A172 (cell line): Measurements from ENCODE around the gene VPS37C. TPM values are rescaled to one million over a fixed set of nuclear protein-coding genes. Genes with fewer than 3 reads are reported as not detected.

ENCODE experiments used
- DNase-seq: peaks from one replicate; pipeline ENCODE4 v3.0.0-alpha.2; 2015; ENCODE audit warnings: low spot score
- total RNA-seq: library from RNA; depleted of rRNA; stranded (reverse); fragments of >200 nt; shearing (Covaris generic); gene quantifications from 2 replicates; pipeline ENCODE4 v1.2.3, GENCODE V29; 2014

The VPS37C gene
- total RNA-seq, 1 experiment from 2014 or later: 9.1 TPM

DNA sequence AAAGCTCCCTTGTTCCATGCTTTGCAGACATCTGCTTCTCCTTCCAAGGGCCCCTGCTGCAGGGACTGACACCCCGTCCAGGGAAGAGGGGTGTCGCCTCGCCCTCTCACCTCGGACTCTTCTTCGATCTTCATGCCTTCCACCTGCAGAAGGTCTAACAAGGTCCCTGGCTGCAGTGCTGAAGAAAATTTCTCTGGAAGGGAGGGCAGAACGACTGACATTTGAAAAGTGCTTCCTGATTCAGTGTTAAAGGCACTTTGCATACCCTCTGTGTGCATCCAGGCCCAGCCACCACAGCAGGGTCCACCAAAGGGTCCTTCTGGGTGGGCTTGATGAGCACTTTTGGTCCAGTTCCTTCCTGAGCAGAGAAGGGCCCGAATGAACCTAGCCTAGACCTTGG lies 28.1 kb downstream of the VPS37C start:
- no peak for DNase-seq

DNA sequence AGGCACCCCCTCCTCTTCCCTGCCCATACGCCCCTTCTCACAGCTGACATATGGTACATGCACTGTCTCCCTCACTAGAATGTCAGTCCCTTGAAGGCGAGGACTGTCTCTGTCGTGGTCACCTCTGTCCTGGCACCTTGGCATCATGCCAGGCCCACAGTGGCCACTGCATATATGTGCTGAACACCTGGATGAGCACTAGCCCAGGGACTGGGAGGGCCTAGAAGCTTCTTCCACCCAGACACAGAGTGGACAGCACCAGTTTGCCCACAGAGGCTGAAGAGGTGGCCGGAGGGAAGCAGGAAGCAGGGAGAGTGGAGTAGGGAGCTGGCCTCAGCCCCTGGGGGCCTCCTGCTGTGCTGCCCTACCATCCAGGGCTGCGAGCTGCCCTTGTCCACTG lies 28.6 kb downstream of the VPS37C start:
- DNase-seq: no peak

DNA sequence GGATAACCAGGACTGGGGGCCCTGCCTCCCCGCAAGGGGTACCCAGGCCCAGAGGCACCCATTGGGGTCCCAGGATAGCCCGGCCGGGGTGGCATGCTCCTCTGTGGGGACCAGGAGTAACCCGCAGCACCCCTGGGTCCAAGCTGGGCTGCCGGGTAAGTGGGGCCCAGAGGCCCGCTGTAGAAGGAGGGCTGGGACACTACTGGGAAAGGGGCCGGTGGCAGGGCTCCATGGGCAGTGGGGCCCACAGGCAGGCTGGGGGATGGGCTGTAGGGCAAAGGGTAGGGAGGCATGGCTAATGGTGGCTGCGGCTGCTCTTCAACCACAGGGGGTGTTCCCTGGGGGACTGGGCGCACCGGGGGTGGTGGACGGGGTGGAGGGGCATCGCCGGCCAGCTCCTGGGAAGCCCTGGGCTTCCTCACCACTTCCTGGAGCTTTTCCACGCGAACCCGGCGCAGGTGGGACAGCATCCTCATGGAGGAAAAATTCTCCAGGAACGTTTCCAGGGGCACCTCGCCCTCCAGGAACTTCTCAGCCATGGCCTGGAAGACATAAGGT lies 29.1 kb downstream of the VPS37C start:
- DNase-seq: no peak

DNA sequence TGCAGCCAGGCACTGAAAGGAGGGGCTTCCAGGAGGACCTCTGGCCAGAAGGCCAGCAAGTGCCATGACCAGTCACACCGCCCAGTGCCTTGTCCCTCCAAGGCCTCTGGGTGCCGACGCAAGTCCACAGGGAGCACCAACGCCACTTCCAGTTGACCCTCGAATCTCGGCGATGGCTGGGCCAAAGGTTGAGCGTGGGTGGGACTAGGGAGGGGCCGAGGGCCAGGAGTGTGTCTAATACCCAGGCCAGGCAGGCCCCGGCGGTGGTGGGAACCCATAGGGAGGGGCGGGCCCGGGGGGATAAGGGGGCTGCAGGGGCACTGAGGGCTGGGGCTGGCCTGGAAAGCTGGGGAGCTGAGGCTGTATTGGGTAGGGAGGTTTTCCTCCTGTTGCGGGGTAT lies 29.6 kb downstream of the VPS37C start:
- no peak for DNase-seq

DNA sequence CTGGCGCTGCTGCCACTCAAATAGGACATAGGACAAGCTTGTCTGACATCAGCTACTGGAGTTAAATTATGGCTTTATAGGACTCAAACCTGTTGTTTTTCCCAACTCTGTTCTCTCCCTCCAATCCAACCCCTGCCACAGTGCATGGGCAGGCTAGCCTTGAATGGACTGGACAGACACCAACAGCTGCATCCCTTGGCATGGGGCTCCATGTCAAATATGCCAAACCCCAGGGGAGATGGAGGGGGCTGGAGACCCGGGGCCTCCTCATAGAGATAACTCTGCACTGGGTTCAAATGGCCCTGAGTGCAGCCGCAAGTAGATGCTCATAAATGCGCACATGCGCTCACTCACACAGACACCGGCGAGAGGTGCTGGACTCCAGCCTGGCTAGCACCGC lies 30.0 kb downstream of the VPS37C start:
- DNase-seq: no peak

DNA sequence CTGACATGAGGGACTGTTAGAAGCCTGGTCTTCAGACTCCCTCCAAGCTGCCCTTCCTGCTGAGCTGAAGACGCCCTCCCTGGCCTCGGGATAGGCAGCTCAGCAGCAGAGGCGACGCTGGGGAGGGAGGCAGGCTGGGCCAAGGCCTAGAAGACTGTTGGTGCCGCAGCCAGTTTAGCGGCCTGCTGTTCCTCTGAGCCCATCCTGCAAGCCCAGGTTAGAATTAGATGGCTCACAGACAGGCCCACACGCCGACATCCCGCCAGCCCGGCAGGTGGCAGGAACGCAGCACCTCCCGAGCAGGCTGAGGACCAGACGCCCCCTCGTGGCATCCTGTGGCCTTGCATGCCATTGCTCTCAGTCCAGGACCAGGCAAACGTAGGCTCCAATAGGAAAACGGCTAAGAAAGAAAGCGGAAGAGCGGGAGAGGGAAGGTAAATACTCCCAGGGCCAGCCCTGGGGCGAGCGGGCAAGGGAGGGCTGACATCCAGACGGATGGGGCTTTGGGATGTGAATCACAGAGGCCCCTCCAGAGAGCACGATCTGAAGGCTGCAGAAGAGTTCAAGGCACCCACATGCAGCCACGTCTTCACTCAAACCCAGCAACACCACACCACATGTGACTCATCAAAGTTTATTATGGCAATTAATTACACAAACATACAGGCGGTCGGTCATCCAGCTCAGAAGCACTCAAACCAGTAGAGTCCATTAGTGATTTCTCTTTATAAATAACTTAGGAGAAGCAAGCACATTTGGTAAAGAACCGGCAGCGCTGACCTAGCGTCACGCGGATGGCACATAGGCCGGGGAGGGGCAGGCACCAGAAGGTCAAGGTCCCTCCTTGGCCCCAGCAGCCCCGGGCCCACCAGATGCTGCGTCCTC lies 31.3 kb downstream of the VPS37C start:
- peak; percentile 86 for DNase-seq

DNA sequence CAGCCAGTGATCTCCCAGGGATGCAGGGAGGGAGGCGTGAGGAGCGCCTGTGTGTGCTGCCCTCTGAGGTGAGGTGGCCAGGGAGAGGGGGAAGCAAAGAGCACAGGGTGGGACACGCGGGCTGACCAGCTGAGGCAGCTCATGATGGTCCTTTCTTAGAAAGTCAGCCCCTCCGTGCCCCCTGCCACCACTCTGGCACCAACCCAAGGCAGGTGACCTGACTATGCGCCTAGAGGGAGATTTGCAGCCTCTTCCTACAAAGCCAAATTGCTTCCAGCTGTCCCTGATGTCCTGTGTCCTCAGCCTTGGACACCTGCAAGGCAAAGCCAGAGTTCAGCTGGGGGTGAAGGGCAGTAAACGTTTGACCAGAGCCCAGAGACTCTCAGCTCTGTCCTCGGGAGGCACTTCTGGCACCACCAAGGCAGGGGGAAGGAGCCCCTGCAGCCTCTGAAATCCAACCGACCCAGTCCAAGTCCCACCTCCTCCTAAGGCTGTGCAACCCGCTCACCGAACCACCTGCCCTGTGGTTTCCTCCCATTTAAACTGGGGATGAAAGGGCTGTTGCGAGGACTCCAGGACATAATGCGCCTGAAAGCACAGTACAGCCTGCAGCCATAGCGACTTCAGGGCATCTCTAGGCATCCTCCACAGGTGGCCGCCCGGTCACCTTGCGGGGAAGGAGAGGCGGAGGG lies 32.1 kb downstream of the VPS37C start:
- no peak for DNase-seq

DNA sequence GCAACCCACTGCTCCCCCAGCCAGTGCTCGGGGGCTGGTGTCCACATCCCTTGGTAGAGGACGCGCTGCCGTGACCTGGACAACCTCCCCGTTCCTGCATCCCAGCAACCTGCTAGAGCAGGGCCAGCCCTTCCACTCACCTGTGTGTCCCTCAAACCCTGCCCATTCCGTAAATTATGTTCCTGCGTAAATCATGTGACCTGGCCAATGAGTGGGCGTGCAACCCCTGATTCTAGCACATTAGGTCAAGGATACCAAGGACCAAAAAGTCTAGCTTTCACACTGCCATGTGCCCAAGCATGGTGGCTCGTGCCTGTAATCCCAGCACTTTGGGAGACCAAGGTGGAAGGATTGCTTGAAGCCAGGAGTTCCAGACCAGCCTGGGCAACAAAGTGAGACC lies 33.2 kb downstream of the VPS37C start:
- no peak for DNase-seq

DNA sequence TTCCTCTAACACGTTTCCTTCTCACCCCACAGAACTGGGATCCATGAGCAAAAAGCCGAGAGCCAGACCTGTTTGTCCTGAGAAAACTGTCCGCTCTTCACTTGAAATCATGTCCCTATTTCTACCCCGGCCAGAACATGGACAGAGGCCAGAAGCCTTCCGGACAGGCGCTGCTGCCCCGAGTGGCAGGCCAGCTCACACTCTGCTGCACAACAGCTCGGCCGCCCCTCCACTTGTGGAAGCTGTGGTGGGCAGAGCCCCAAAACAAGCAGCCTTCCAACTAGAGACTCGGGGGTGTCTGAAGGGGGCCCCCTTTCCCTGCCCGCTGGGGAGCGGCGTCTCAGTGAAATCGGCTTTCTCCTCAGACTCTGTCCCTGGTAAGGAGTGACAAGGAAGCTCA lies 35.0 kb downstream of the VPS37C start:
- DNase-seq: no peak

DNA sequence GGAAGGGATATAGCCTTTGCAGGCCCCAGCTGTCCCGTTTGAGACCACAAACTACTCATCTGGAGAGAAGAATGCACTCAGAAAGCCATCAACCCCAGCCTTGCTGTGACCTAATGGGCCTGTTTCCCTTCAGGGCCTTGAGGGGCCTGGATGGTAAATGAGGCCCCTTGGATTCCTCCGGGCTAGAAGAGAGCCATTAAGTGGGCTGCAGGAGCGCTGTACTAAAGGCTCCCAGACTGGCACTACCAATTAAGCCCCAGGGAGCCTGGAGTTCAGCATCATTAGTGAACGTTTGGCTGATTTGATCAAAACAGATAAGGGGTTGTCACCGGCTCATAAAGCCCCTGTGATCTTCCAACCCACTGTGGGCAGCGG lies 35.9 kb downstream of the VPS37C start:
- DNase-seq: no peak

DNA sequence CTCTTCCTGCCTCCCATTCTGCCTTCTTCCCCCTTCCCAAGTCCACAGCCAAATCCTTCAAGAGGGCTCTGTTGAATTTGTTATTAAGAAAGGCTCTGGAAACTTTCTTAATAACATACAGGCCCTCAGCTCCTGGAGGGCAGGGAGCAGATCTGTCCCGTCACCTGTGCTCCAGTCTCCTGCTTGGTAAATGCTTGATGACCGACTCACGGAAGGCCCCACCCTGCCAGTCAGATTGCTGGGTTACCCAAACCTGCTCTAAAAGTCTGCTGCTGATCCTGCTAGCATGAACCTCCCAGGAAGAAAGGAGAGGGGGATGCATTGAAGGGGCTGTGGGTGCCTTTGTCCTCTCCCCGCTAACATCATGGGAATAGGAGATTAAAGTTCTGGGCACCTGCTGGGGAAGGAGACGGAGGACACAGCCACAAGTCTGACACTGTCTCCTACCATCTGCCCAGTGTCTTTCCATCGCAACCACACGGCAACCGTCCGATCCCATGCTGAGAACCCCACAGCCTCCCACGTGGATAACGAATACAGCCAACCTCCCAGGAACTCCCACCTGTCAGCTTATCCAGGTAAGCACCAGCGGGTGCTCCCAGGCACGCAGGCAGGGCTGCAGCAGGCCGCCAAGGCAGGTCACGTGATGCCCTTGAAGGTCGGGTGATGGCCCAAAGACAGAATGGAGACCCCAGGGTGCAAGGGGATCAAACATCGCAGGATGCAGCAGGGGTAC lies 36.5 kb downstream of the VPS37C start:
- DNase-seq: no peak

DNA sequence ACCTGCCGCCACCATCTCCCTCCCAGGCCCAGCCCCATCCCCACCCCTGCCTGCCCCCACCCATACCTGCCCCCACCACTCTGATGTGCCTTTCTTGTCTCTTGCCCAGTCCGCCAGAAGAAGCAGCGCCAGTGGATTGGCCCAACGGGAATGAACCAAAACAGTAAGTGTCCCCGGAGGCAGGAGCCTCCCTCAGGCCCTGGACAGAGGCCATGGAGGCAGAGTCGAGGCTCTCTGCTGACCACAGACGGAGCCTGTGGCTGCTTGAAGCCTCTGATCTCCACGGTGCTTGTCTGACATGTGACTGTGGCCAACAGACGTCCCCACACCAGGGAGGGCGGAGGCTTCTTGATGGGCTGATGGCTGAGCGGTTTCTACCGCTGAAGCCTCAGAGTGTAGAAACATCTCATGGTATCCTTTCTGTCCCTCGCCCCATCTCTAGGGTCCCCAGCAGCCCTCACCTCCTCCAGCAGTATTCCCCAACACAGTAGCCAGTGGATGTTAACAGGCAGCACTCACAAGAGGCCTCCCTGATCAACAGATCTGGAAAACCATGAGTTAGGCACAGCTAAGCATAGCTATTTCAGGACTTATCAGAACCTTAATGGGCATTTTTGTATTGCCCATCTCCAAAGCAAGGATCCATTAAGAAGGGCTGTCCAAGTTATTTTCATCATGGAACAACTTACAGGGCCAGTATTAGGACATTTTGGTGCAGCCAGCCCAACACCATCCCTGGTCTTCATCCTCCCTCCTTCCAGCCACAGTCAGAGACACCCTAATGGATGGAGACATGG lies 37.3 kb downstream of the VPS37C start:
- DNase-seq: no peak

DNA sequence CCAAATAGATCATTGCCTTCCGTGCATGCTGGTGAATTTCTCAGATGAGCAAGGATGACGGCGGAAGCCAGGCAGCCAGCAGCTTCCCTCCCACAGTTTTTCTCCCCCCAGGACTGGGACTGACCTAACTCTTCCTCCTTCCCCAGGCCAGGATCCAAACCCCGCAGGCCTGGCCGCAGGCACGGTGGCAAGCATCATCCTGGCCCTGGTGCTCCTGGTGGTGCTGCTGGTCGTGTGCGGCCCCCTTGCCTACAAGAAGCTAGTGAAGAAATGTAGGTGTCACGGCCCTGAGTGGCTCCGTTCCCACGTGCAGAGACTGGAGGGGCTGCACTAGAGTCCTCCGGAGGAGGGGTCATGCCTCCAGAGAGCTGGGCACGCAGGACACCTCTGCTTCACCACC lies 38.5 kb downstream of the VPS37C start:
- no peak for DNase-seq

DNA sequence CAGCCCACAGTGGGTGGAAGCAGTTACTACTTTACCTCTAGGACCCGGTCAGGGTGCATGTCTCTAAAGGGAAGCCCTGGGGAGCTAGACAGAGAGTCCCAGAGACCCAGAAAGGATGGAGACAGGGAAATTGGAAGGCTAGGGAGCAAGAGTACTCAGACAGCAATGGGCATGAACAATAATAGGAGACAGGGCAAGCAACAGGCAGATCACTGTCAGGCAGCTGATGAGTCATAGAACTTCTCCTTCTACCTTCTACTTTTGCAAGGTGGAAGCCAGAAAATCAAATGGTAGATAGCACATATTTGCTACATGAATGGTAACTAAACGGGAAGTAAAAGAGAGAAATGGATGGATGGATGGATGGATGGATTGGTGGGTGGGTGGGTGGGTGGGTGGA lies 39.3 kb downstream of the VPS37C start:
- peak; percentile 8 for DNase-seq

DNA sequence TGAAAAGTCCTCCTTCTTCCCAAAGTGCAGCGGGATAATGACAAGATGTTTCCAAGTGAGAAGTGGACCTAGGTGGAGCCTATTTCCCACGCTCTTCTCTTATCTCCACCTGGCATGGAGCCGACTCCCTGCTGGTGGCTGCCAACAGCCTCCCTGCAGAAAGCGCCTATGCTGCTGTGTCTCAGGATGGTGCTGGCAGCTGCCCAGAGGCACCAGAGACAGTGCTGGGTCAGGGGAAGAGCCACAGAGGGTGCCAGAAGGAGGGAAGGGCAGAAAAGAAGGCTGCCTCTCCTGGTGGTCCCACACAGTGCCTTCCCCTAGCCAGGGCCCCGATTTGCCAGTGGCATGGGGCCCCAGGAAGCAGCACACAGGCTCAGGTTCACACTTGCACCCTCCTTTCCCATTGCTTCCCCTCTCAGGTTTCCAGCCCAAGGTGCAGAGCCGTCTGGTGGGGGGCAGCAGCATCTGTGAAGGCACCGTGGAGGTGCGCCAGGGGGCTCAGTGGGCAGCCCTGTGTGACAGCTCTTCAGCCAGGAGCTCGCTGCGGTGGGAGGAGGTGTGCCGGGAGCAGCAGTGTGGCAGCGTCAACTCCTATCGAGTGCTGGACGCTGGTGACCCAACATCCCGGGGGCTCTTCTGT lies 39.9 kb downstream of the VPS37C start:
- DNase-seq: peak; percentile 56

DNA sequence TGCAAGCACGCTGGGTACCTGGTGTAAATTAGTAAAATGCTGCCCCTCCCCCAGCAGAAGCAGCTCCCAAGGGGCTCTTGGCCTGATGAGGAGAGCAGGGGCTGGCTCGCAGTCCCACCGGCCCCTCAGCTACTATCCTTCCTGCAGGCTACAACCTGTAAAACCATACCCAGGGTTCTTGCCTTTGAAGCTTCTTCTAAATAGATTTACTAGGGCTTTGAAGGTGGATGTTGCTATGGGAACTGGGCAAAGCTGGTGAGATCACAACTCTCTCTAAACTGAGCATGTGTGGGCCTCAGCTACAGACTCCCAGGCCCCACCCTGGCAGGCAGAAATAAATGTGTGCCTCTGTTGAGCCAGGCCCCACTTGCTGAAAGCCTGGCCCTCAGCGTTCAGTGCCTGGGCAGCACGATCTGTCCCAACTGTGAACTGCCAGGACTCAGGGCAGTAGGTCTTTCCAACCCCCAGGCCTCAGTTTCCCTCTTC lies 40.5 kb downstream of the VPS37C start:
- peak; percentile 19 for DNase-seq

DNA sequence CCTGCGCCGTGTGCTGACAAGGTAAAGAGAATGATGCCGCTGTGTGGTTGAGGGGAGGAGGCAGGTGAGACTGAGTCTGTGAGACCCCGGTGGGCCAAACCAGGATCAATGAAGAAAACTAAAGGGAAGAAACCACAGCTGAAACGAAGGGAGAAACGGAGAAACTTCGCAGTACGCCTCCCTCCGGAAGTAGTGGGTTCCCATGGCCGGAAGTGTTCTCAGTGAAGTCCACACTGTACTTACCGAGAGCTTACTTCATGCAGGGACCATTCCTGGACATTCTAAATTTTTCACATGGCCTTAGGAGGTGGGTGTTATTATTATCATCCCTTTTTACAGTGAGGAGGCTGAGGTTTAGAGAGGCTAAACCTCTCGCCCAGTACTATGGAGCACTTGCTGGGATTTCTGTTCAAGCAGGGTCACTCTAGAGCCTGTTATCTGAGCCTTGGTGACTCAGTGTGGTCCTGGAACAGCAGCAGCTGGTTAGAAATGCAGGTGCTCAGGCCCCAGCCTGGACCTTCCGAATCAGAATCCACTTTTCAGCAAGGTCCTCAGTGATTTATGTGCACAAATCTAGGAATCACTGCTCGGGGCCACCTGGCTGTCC lies 41.0 kb downstream of the VPS37C start:
- DNase-seq: peak; percentile 19

DNA sequence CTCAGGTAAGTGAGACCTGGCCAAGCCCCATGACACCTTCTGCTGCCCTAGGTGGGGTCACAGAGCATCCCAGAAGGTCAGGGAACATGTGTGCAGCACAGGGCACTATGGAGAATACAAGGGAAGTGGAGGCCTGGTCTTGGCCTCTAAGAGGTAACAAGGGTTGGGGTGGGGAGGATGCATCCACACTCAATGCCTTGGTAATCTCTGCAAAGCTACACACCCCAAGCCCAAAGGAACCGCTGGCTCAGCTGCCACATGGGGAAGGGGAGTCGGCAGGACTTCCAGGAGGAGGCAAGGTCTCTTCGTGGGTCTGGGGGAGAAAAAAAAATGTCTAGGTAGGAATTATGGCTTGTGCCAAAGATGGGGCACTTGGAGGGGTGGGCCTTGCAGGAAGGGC lies 41.7 kb downstream of the VPS37C start:
- no peak for DNase-seq

DNA sequence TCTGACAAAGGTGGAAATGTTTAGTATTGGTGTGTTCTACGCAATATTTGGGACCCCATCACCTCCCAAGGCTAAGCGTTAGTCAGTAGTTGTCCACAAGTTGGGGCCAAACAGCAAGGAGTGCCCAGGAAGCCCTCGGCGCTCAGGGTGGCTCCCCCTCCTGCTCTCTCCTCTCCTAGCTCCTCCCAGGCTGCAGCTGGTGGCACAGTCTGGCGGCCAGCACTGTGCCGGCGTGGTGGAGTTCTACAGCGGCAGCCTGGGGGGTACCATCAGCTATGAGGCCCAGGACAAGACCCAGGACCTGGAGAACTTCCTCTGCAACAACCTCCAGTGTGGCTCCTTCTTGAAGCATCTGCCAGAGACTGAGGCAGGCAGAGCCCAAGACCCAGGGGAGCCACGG lies 42.2 kb downstream of the VPS37C start:
- DNase-seq: no peak

DNA sequence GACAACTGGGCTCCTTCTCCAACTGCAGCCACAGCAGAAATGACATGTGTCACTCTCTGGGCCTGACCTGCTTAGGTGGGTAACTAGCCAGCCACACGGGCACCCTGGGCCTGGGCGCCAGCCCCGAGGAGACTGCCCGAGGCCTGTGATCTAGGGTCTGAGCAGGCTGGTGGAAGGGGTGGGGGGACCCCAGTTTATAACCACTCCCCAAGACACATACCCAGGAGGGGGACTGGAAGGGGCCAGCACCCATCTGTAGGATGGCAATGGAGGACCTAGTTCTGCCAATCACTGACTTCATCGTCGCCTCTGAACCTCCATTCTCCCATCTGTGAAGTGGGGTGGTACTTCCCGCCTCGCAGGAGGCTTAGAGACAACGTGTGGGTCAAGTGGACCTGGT lies 42.8 kb downstream of the VPS37C start:
- DNase-seq: no peak
